Measurements from ENCODE around the gene MBNL2.

- TF ChIP-seq CTCF (conservative IDR thresholded peaks at IDR 0.05; ENCODE audit: low read length): no peak
- no peak for TF ChIP-seq EZH2phosphoT487 (IDR thresholded peaks at IDR 0.05; ENCODE audit: borderline replicate concordance, low read depth, low read length)
Observed at GRCh38 chr13:97337985-97338499, 115.9 kb downstream of the MBNL2 start.

Measured in OCI-LY7 (cell line).